HepG2 (cell line): Measurements from ENCODE around the gene ST6GALNAC3. TPM values are rescaled to one million over a fixed set of nuclear protein-coding genes. Genes with fewer than 3 reads are reported as not detected.

ENCODE experiments used
- ATAC-seq: fragments of 200-7000 bp; cut with Tn5 transposase; 3 replicates; pipeline ENCODE4 v1.9.1; 2020; ENCODE audit warnings: mild to moderate bottlenecking, moderate library complexity
- BruUV-seq: library from RNA; stranded (reverse); fragments of 400-500 nt; replicated peaks from 2 replicates; lab custom pipeline; 2021; lab: Mats Ljungman, UMichigan
- CTCF ChIA-PET: fragments of 300-600 bp; formaldehyde crosslinking; extraction: SDS; loops from one replicate; lab custom pipeline; 2021; ENCODE audit warnings: low total read pairs, inconsistent platforms, low intra/inter-chr PET ratio; lab: Yijun Ruan, JAX
- POLR2A ChIA-PET: fragments of 350-600 bp; sonication (Branson Sonifier 250); formaldehyde crosslinking; loops from one replicate; lab custom pipeline; 2020; ENCODE audit warnings: antibody characterized with exemption, inconsistent platforms; lab: Yijun Ruan, JAX
- DNase-seq: peaks from one replicate; pipeline ENCODE4 v3.0.0-alpha.2; 2015; ENCODE audit warnings: low spot score
- FAIRE-seq: peaks from 3 replicates; lab custom pipeline; 2011; peaks lifted over from hg19 to GRCh38; lab: Jason Lieb, UNC
- H2AFZ ChIP-seq: one replicate; pipeline ENCODE4 v1.6.1; 2011; ENCODE audit warnings: low read length, inconsistent platforms
- H3K27ac ChIP-seq: fragments of 300-600 bp; 3 replicates; pipeline ENCODE4 v1.8.0; 2011; ENCODE audit warnings: mixed run types, mild to moderate bottlenecking, mixed read lengths, low read length, inconsistent platforms; ENCODE audit not compliant: insufficient read depth; ENCODE audit errors: extremely low read length
- H3K27me3 ChIP-seq, 2 experiments: fragments of 200-600 bp in 1 of 2; 2 replicates in 1 of 2; 3 replicates in 1 of 2; pipeline versions ENCODE4 v1.6.0 to v1.8.0; 2011; ENCODE audit warnings: low read length in 2 of 2, mild to moderate bottlenecking in 2 of 2, moderate library complexity in 2 of 2, inconsistent platforms in 1 of 2; ENCODE audit not compliant: insufficient read depth in 2 of 2, control insufficient read depth in 1 of 2
- H3K36me3 ChIP-seq, 2 experiments: fragments of 200-600 bp in 1 of 2; replicated peaks in 1 of 2; 2 replicates in 1 of 2; 3 replicates in 1 of 2; pipeline versions ENCODE4 v1.5.1 to v1.8.0; 2011; ENCODE audit warnings: low read length in 2 of 2, inconsistent platforms in 1 of 2; ENCODE audit not compliant: insufficient read depth in 2 of 2, control insufficient read depth in 1 of 2
- H3K4me1 ChIP-seq: 2 replicates; pipeline ENCODE4 v1.5.1; 2012; ENCODE audit warnings: low read length, inconsistent platforms; ENCODE audit not compliant: insufficient read depth
- H3K4me2 ChIP-seq: 2 replicates; pipeline ENCODE4 v1.6.0; 2011; ENCODE audit warnings: low read depth, low read length, inconsistent platforms
- H3K4me3 ChIP-seq, 3 experiments: fragments of 200-600 bp in 1 of 3; sonication (generic), shearing (Covaris generic) in 1 of 3; replicated peaks in 1 of 3; 2 replicates each; pipeline ENCODE4 v1.5.1; 2011 to 2016; ENCODE audit warnings: low read length in 3 of 3, inconsistent platforms in 2 of 3, low read depth in 2 of 3, mild to moderate bottlenecking in 2 of 3, control low read depth in 1 of 3, mixed read lengths in 1 of 3; ENCODE audit not compliant: insufficient read depth in 1 of 3
- H3K79me2 ChIP-seq: one replicate; pipeline ENCODE4 v1.6.1; 2011; ENCODE audit warnings: low read length, inconsistent platforms; ENCODE audit not compliant: insufficient read depth
- H3K9ac ChIP-seq: 2 replicates; pipeline ENCODE4 v1.6.0; 2011; ENCODE audit warnings: mild to moderate bottlenecking, low read depth, low read length, inconsistent platforms; ENCODE audit not compliant: insufficient read depth
- H3K9me3 ChIP-seq: 2 replicates; pipeline ENCODE4 v1.5.1; 2012; ENCODE audit warnings: mild to moderate bottlenecking, low read length
- H4K20me1 ChIP-seq: 2 replicates; pipeline ENCODE4 v1.6.0; 2011; ENCODE audit warnings: inconsistent platforms, mild to moderate bottlenecking, low read length, moderate library complexity; ENCODE audit not compliant: insufficient read depth
- BRD4 ChIP-seq: sonication (generic); formaldehyde crosslinking; IDR thresholded peaks from 2 replicates; pipeline ENCODE4 v1.4.0; 2020; ENCODE audit warnings: missing genetic modification reagents
- GABPA ChIP-seq, 2 experiments: IDR thresholded peaks; 2 replicates each; pipeline ENCODE4 v1.6.1; 2011 to 2016; ENCODE audit warnings: low read depth in 2 of 2, low read length in 1 of 2, missing biosample characterization in 1 of 2, missing genetic modification characterization in 1 of 2
- KMT2B ChIP-seq: IDR thresholded peaks from 2 replicates; pipeline ENCODE4 v1.6.1; 2016; ENCODE audit warnings: missing genetic modification reagents, missing compliant biosample characterization
- MAFK ChIP-seq, 2 experiments: IDR thresholded peaks in 1 of 2; conservative IDR thresholded peaks in 1 of 2; 2 replicates each; pipeline ENCODE4 v1.6.1; 2011; ENCODE audit warnings: improper control_type of control experiment in 2 of 2, low read length in 2 of 2
- PCBP2 ChIP-seq: fragments of 200-400 bp; formaldehyde crosslinking; optimal IDR thresholded peaks from 2 replicates; pipeline ENCODE3; 2018; ENCODE audit warnings: low read length, low read depth; ENCODE audit not compliant: poor library complexity, severe bottlenecking
- RELA ChIP-seq: sonication (generic); formaldehyde crosslinking; IDR thresholded peaks from 2 replicates; pipeline ENCODE4 v1.4.0; 2020; ENCODE audit warnings: missing genetic modification reagents
- SAP130 ChIP-seq: IDR thresholded peaks from 2 replicates; pipeline ENCODE4 v1.6.1; 2016; ENCODE audit warnings: low read depth
- SNAPC4 ChIP-seq: sonication (generic); formaldehyde crosslinking; IDR thresholded peaks from 2 replicates; pipeline ENCODE4 v1.4.0; 2020; ENCODE audit warnings: mild to moderate bottlenecking, missing genetic modification reagents
- SRY ChIP-seq: sonication (generic); formaldehyde crosslinking; IDR thresholded peaks from 2 replicates; pipeline ENCODE4 v1.8.0; 2022; ENCODE audit warnings: mild to moderate bottlenecking, missing genetic modification reagents
- TCF12 ChIP-seq, 2 experiments: fragments of 450-650 bp in 1 of 2; sonication (generic) in 1 of 2; formaldehyde crosslinking in 1 of 2; IDR thresholded peaks; 2 replicates each; pipeline versions ENCODE4 v1.6.1 to v1.8.0; 2017 to 2022; ENCODE audit warnings: antibody characterized with exemption in 1 of 2, mild to moderate bottlenecking in 1 of 2, missing genetic modification reagents in 1 of 2, moderate library complexity in 1 of 2
- TCF7 ChIP-seq: sonication (generic); IDR thresholded peaks from 2 replicates; pipeline ENCODE4 v1.6.1; 2016; ENCODE audit warnings: antibody characterized with exemption, low read depth
- ZKSCAN1 ChIP-seq: fragments of 150-350 bp; IDR thresholded peaks from 2 replicates; pipeline ENCODE4 v1.6.1; 2014; ENCODE audit warnings: low read length
- ZNF256 ChIP-seq: sonication (generic); formaldehyde crosslinking; conservative IDR thresholded peaks from 2 replicates; pipeline ENCODE4 v1.4.0; 2020; ENCODE audit warnings: missing genetic modification reagents
- ZNF790 ChIP-seq: sonication (generic); formaldehyde crosslinking; IDR thresholded peaks from 2 replicates; pipeline ENCODE4 v1.8.0; 2022; ENCODE audit warnings: missing genetic modification reagents, mild to moderate bottlenecking, borderline replicate concordance
- ZNF878 ChIP-seq: sonication (generic); formaldehyde crosslinking; IDR thresholded peaks from 2 replicates; pipeline ENCODE4 v1.8.1; 2023; ENCODE audit warnings: mild to moderate bottlenecking, missing genetic modification reagents, moderate library complexity
- ZSCAN31 ChIP-seq: sonication (generic); formaldehyde crosslinking; IDR thresholded peaks from 2 replicates; pipeline ENCODE4 v1.5.0; 2020; ENCODE audit warnings: low read depth, mild to moderate bottlenecking, missing genetic modification reagents
- WGBS: methylation state at CpG from one replicate; pipeline ENCODE4 v1.1.6; 2017; ENCODE audit warnings: low lambda C conversion rate; 5-methylcytosine and 5-hydroxymethylcytosine counted together
- in situ Hi-C: cut with HindIII; loops from 2 replicates; pipeline ENCODE4 v1.10.0; 2017; ENCODE audit warnings: low pct_unique_long_range_greater_than_20kb; ENCODE audit not compliant: extremely low pct_ligation_motif_present
- intact Hi-C: fragments of 100-400 bp; cut with micrococcal nuclease; formaldehyde crosslinking; loops from one replicate; pipeline ENCODE4 v1.10.0; 2022; ENCODE audit not compliant: unreplicated experiment
- polyA plus RNA-seq, 8 experiments: library from polyadenylated mRNA; depleted of rRNA in 3 of 8; stranded (reverse) in 7 of 8; unstranded in 1 of 8; fragments of >200 nt; fragmentation: Illumina TruSeq in 4 of 8; extraction: Trizol in 4 of 8; gene quantifications; 2 replicates each; pipeline versions ENCODE4 v1.2.1 to v1.2.3, GENCODE V29; 2011 to 2016; ENCODE audit warnings: low read depth in 4 of 8, missing spikeins in 1 of 8, mixed read lengths in 1 of 8; ENCODE audit not compliant: insufficient read depth in 1 of 8
- total RNA-seq, 5 experiments: library from RNA; depleted of rRNA; stranded (reverse); fragments of >200 nt; fragmentation: Illumina TruSeq; extraction: Trizol; gene quantifications; 2 replicates each; pipeline ENCODE4 v1.2.3, GENCODE V29; 2016; ENCODE audit warnings: low read depth in 1 of 5

The ST6GALNAC3 gene
- total and polyA plus RNA-seq, 2 of the 13 experiments (the other 11 are each of a cell fraction or from before 2014, with no cell fraction given): not detected

DNA sequence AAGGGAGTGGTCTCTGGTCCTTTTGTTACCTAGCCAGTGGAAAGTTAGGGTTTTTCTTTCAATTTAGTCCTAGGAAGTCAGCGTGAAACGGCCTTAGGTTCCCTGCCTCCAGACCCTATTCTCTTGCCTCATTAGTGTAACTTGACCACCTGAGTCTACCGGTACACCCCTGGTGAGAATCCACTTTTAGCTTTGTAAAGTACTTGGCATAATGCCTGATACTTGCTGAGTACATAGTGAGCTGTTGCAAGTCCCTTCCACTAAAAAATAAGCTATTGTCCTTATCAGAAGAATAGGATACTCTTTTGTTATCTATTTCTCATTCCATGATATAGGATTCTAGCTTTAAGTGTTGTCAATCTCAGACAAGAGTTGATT is 228.8 kb downstream of the ST6GALNAC3 start:
- WGBS: 5% methylated on average over 3 of the region's 3 CpGs
- Histone ChIP-seq H3K27me3 (no peaks in the 10 kb centered on the region), H3K9me3 (no peaks in the 10 kb centered on the region), H4K20me1 (no peaks in the 10 kb centered on the region), H3K4me1 (no peaks in the 10 kb centered on the region), H3K36me3 (no peaks in the 10 kb centered on the region), H3K27ac (no peak overlapping the region), H3K4me3 (no peak overlapping the region), H3K4me2 (no peak overlapping the region), H3K9ac (no peak overlapping the region), H2AFZ (no peak overlapping the region), H3K79me2 (no peaks in the 10 kb centered on the region)
- FAIRE-seq (no peak), ATAC-seq (no peak), DNase-seq (no peak)
- in situ Hi-C loops (no loop called here), intact Hi-C loops (no loop called here)
- POLR2A ChIA-PET: no interaction called here
- BruUV-seq: no TSS peak
- CTCF ChIA-PET: no interaction called here
- TF ChIP-seq PCBP2: no peak
- no peak for TF ChIP-seq MAFK (conservative IDR thresholded peaks at IDR 0.05 in 1 of 2, IDR thresholded peaks at IDR 0.05 in 1 of 2; ENCODE audit: low read length in 2 of 2)
- TF ChIP-seq TCF12 (IDR thresholded peaks at IDR 0.05): no peak
- no peak for TF ChIP-seq TCF12 (CRISPR knock-in tag; IDR thresholded peaks at IDR 0.05)
- no peak for TF ChIP-seq RELA (CRISPR knock-in tag)
- no peak for TF ChIP-seq ZNF790 (CRISPR knock-in tag)
- no peak for TF ChIP-seq BRD4
- TF ChIP-seq ZNF878 (CRISPR knock-in tag): no peak
- no peak for TF ChIP-seq ZKSCAN1
- TF ChIP-seq ZSCAN31 (CRISPR knock-in tag): no peak

- intact Hi-C loops (no loop called here), in situ Hi-C loops (no loop called here)
- no peaks in the 10 kb centered on the region for H3K79me2 ChIP-seq
- ChIA-PET CTCF (no interaction called here), POLR2A (no interaction called here)
- H3K9me3 ChIP-seq: no peaks in the 10 kb centered on the region
- no peak overlapping the region for H3K27ac ChIP-seq
- H3K4me1 ChIP-seq: no peaks in the 10 kb centered on the region
- DNase-seq: no peak
- no peak overlapping the region for H3K4me2 ChIP-seq
- ATAC-seq: no peak
- no peak overlapping the region for H2AFZ ChIP-seq
- no peak for FAIRE-seq
- H4K20me1 ChIP-seq: no peaks in the 10 kb centered on the region
- no TSS peak for BruUV-seq
- H3K27me3 ChIP-seq: no peaks in the 10 kb centered on the region
- H3K4me3 ChIP-seq: no peak overlapping the region
- H3K36me3 ChIP-seq: no peaks in the 10 kb centered on the region
- H3K9ac ChIP-seq: no peak overlapping the region
- WGBS: 0% methylated on average over 1 of the region's 1 CpG
- TF ChIP-seq SAP130 (CRISPR knock-in tag) (no peak), SNAPC4 (CRISPR knock-in tag) (no peak), GABPA (IDR thresholded peaks at IDR 0.05; ENCODE audit: low read depth, low read length) (no peak), GABPA (CRISPR knock-in tag; IDR thresholded peaks at IDR 0.05; ENCODE audit: low read depth) (no peak), SRY (no peak), ZNF256 (CRISPR knock-in tag) (no peak), TCF7 (no peak), KMT2B (CRISPR knock-in tag) (no peak)
Measured at GRCh38 chr1:76313304-76313703, 238.8 kb downstream of the ST6GALNAC3 start.
